ENCODE data around the gene ROR2.

- no peak for TF ChIP-seq CTCF (IDR thresholded peaks at IDR 0.05)
- no peak for TF ChIP-seq POLR2A (IDR thresholded peaks at IDR 0.05)
- no peak for TF ChIP-seq EP300 (IDR thresholded peaks at IDR 0.05)
Observed at GRCh38 chr9:91935066-91935749, 14.8 kb downstream of the ROR2 start.
